Measurements from ENCODE around the gene AKNA.
"Not testable (repeated sequence)": the region's sequence is repeated elsewhere in the genome, so short reads cannot be mapped to it uniquely, and the experiment has no call there.

The AKNA gene

DNA sequence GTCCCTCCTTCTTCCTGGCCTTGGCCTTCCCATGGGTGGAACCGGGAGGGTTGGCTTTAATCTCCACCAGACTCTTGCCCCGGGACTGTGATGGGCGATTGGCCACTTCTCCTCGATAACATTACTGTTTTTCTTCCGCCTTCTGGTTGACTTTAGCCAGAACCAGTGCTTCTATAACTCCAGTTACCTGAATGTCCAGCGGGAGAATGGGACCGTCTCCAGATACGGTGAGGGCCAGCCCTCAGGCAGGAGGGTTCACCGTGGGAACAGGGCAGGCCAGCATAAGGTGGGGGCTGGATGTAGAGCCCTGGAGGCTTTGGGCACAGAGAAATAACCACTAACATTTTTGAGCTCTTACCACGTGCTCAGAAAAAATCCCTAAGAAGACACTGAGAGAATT, 57.1 kb downstream of the AKNA start:
- Histone ChIP-seq H2AFZ (ENCODE audit: low read length) (no peak overlapping the region), H3K4me1 (ENCODE audit: low read length) (no peaks in the 10 kb centered on the region), H3K27me3 (replicated peaks; ENCODE audit: insufficient read depth, low read length) (no peaks in the 10 kb centered on the region), H4K20me1 (ENCODE audit: insufficient read depth, low read length) (no peaks in the 10 kb centered on the region), H3K9me2 (replicated peaks; ENCODE audit: insufficient read depth, low read length) (no peaks in the 10 kb centered on the region), H3K27ac (ENCODE audit: low read length) (no peak overlapping the region), H3K4me2 (ENCODE audit: low read depth, low read length) (no peak overlapping the region), H3K9me3 (replicated peaks; ENCODE audit: insufficient read depth, low read length) (no peaks in the 10 kb centered on the region), H3K4me3 (ENCODE audit: low read length) (no peak overlapping the region), H3K79me2 (ENCODE audit: low read length) (no peaks in the 10 kb centered on the region), H3K9ac (ENCODE audit: low read length) (no peak overlapping the region), H3F3A (ENCODE audit: insufficient read depth, low read length) (no peaks in the 10 kb centered on the region), H3K36me3 (replicated peaks; ENCODE audit: insufficient read depth, low read length) (no peaks in the 10 kb centered on the region; the same call in 1 of the 2 replicates)
- no peak for TF ChIP-seq EZH2 (optimal IDR thresholded peaks at IDR 0.05; ENCODE audit: low read depth, low read length)
- TF ChIP-seq EZH2phosphoT487 (IDR thresholded peaks at IDR 0.05; ENCODE audit: low read length) = no peak
- TF ChIP-seq, protein P1, sequence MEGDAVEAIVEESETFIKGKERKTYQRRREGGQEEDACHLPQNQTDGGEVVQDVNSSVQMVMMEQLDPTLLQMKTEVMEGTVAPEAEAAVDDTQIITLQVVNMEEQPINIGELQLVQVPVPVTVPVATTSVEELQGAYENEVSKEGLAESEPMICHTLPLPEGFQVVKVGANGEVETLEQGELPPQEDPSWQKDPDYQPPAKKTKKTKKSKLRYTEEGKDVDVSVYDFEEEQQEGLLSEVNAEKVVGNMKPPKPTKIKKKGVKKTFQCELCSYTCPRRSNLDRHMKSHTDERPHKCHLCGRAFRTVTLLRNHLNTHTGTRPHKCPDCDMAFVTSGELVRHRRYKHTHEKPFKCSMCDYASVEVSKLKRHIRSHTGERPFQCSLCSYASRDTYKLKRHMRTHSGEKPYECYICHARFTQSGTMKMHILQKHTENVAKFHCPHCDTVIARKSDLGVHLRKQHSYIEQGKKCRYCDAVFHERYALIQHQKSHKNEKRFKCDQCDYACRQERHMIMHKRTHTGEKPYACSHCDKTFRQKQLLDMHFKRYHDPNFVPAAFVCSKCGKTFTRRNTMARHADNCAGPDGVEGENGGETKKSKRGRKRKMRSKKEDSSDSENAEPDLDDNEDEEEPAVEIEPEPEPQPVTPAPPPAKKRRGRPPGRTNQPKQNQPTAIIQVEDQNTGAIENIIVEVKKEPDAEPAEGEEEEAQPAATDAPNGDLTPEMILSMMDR (IDR thresholded peaks at IDR 0.05; ENCODE audit: low read length) = no peak
- no peak for DNase-seq

DNA sequence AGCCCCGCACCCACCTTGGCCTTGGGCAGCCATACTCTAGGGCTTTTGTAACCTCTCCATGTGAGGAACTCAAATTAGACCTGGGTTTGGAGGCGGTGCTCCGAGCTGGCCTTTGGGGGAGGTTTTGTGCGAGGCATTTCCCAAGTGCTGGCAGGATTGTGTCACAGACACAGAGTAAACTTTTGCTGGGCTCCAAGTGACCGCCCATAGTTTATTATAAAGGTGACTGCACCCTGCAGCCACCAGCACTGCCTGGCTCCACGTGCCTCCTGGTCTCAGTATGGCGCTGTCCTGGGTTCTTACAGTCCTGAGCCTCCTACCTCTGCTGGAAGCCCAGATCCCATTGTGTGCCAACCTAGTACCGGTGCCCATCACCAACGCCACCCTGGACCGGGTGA, 58.2 kb downstream of the AKNA start, which contains the start of gene ORM2:
Gene ORM2, plus strand, starts transcription at position 245 of the 398 bp plus-strand sequence. Its CDS starts 36 bp downstream, at position 281.
- not testable (repeated sequence) for H3K4me1 ChIP-seq (ENCODE audit: low read length); H2AFZ ChIP-seq (ENCODE audit: low read length); H4K20me1 ChIP-seq (ENCODE audit: insufficient read depth, low read length); H3K27me3 ChIP-seq (replicated peaks; ENCODE audit: insufficient read depth, low read length); H3K79me2 ChIP-seq (ENCODE audit: low read length); H3K36me3 ChIP-seq (replicated peaks; ENCODE audit: insufficient read depth, low read length); H3F3A ChIP-seq (ENCODE audit: insufficient read depth, low read length); H3K27ac ChIP-seq (ENCODE audit: low read length); H3K9me3 ChIP-seq (replicated peaks; ENCODE audit: insufficient read depth, low read length); DNase-seq; H3K9ac ChIP-seq (ENCODE audit: low read length); H3K4me3 ChIP-seq (ENCODE audit: low read length); H3K9me2 ChIP-seq (replicated peaks; ENCODE audit: insufficient read depth, low read length); H3K4me2 ChIP-seq (ENCODE audit: low read depth, low read length)

DNA sequence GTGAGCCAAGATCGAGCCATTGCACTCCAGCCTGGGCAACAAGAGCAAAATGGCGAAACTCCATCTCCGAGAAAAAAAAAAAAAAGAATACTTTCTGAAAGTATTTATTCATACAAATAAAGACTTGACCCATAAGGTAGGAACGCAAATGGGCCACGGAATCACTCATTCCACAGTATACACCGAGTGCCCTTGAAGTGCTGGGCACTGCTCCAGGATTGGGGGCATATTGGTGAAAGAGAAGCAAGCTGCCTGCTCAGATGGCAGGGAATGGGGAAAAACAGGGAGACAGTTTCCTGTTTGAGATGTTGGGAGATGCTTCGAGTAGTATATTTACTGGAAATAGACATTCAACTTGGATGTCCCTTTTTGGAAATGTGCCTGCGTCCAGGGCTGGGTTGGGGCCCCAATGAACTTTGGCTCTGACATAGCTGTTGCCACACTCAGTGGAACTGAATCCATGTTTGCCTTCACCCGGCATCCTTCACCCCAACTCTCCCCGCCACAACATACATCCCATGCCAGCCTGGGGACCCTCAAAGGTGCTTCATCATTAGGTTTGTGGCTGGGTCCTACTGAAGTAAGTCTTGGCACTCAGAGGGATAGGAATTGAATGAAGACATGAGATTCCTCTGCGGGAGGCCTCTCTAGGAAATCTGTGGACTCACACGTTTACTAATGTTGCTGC, 58.7 kb downstream of the AKNA start:
- not testable (repeated sequence) for H3K79me2 ChIP-seq (ENCODE audit: low read length); DNase-seq; H3K4me3 ChIP-seq (ENCODE audit: low read length); H3K4me1 ChIP-seq (ENCODE audit: low read length); H2AFZ ChIP-seq (ENCODE audit: low read length); H3K9me2 ChIP-seq (replicated peaks; ENCODE audit: insufficient read depth, low read length); H3K36me3 ChIP-seq (replicated peaks; ENCODE audit: insufficient read depth, low read length); H3K4me2 ChIP-seq (ENCODE audit: low read depth, low read length); H3K9ac ChIP-seq (ENCODE audit: low read length); H3K27me3 ChIP-seq (replicated peaks; ENCODE audit: insufficient read depth, low read length); H3F3A ChIP-seq (ENCODE audit: insufficient read depth, low read length); H4K20me1 ChIP-seq (ENCODE audit: insufficient read depth, low read length); H3K9me3 ChIP-seq (replicated peaks; ENCODE audit: insufficient read depth, low read length); H3K27ac ChIP-seq (ENCODE audit: low read length)

DNA sequence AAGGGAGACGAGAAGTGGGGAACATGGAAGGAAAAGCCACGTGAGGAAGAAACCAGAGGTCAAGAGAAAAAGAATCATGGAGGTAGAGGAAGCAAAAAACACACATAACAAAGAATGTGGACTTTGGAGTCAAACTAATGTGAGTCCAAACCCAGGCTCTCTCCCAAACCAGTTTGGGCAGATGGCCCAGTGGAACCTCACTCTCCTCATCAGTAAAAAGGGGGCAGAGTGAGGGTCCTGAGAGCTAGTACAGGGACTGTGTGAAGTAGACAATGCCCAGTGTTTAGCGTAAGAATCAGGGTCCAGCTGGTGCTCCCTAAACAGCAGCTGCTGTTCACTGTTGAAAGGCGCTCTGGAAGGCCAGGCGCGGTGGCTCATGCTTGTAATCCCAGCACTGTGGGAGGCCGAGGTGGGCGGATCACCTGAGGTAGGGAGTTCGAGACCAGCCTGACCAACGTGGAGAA, 59.4 kb downstream of the AKNA start:
- not testable (repeated sequence) for H2AFZ ChIP-seq (ENCODE audit: low read length); H3K27ac ChIP-seq (ENCODE audit: low read length); H3K4me2 ChIP-seq (ENCODE audit: low read depth, low read length); H3K4me1 ChIP-seq (ENCODE audit: low read length); H3K9ac ChIP-seq (ENCODE audit: low read length); H3K4me3 ChIP-seq (ENCODE audit: low read length); H3K9me2 ChIP-seq (replicated peaks; ENCODE audit: insufficient read depth, low read length); H3K9me3 ChIP-seq (replicated peaks; ENCODE audit: insufficient read depth, low read length); H3K27me3 ChIP-seq (replicated peaks; ENCODE audit: insufficient read depth, low read length); H3K79me2 ChIP-seq (ENCODE audit: low read length); H3F3A ChIP-seq (ENCODE audit: insufficient read depth, low read length); DNase-seq; H4K20me1 ChIP-seq (ENCODE audit: insufficient read depth, low read length); H3K36me3 ChIP-seq (replicated peaks; ENCODE audit: insufficient read depth, low read length)

DNA sequence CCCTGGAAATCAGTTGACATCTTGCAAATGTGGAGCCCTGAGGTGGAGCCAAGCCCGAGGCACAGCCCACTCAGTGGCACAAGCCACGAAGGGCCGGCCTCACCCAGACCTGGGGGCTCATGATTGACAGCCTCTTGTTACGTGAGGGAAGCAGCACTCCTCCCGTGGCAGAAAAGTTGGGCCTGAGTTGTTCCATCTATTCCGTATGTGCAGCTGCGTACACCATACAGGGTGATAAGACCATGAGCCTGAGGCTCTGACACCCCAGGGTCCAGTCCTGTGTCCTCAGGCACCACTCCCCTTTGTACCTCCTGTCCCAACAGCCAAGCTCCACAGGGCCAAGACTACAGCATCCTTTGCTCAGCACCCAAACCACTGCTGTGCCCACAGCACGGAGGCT, 60.0 kb downstream of the AKNA start:
- H3K36me3 ChIP-seq (replicated peaks; ENCODE audit: insufficient read depth, low read length) = no peaks in the 10 kb centered on the region
- H3K27me3 ChIP-seq (replicated peaks; ENCODE audit: insufficient read depth, low read length) = no peaks in the 10 kb centered on the region
- H3K4me3 ChIP-seq (ENCODE audit: low read length) = no peak overlapping the region
- H3F3A ChIP-seq (ENCODE audit: insufficient read depth, low read length) = no peaks in the 10 kb centered on the region
- DNase-seq = no peak
- H3K9me2 ChIP-seq (replicated peaks; ENCODE audit: insufficient read depth, low read length) = no peaks in the 10 kb centered on the region
- no peak overlapping the region for H3K9ac ChIP-seq (ENCODE audit: low read length)
- no peaks in the 10 kb centered on the region for H3K79me2 ChIP-seq (ENCODE audit: low read length)
- no peak overlapping the region for H3K4me2 ChIP-seq (ENCODE audit: low read depth, low read length)
- H3K27ac ChIP-seq (ENCODE audit: low read length) = no peak overlapping the region
- H3K4me1 ChIP-seq (ENCODE audit: low read length) = no peaks in the 10 kb centered on the region
- H4K20me1 ChIP-seq (ENCODE audit: insufficient read depth, low read length) = no peaks in the 10 kb centered on the region
- no peak overlapping the region for H2AFZ ChIP-seq (ENCODE audit: low read length)
- TF ChIP-seq EZH2phosphoT487 (IDR thresholded peaks at IDR 0.05; ENCODE audit: low read length) (no peak), EZH2 (optimal IDR thresholded peaks at IDR 0.05; ENCODE audit: low read depth, low read length) (no peak)
- TF ChIP-seq, protein P1 (IDR thresholded peaks at IDR 0.05; ENCODE audit: low read length) = no peak
- H3K9me3 ChIP-seq (replicated peaks; ENCODE audit: insufficient read depth, low read length) = no peaks in the 10 kb centered on the region

DNA sequence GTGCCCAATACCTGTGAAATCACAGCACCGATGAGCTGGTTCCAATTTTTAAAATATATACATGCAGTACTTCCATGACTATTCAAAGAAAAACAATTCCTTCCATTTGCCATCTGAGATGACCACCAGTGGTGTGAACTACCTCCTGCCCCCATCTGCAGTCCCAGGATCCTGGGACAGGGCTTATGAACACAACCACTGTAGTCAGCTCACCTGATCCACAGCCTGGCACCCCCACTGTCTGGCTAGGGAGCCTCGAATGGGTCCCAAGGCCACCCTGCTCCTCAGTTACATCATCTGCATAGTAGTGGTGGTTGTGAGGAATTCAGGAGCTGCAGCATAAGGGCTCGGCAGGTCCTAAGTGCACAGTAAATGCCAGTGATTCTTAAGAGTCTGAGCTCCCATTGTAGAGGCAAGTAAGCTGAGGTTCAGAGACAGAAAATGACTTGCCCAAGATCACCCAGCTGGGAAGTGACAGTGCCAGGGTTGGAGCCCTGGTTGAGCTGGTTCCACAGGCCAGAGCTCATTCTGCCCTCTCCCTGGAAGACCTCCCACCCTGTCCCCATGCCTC, 62.0 kb downstream of the AKNA start:
- not testable (repeated sequence) for H3K27ac ChIP-seq (ENCODE audit: low read length); H3K9me2 ChIP-seq (replicated peaks; ENCODE audit: insufficient read depth, low read length); H2AFZ ChIP-seq (ENCODE audit: low read length); H3K4me2 ChIP-seq (ENCODE audit: low read depth, low read length); DNase-seq; H3K36me3 ChIP-seq (replicated peaks; ENCODE audit: insufficient read depth, low read length); H3K9me3 ChIP-seq (replicated peaks; ENCODE audit: insufficient read depth, low read length); H3K79me2 ChIP-seq (ENCODE audit: low read length); H3F3A ChIP-seq (ENCODE audit: insufficient read depth, low read length); H3K4me1 ChIP-seq (ENCODE audit: low read length); H3K9ac ChIP-seq (ENCODE audit: low read length); H3K4me3 ChIP-seq (ENCODE audit: low read length); H3K27me3 ChIP-seq (replicated peaks; ENCODE audit: insufficient read depth, low read length); H4K20me1 ChIP-seq (ENCODE audit: insufficient read depth, low read length)
